Measurements from ENCODE around the gene ENC1. TPM values are rescaled to one million over a fixed set of nuclear protein-coding genes. Genes with fewer than 3 reads are reported as not detected.

Gene ENC1
- total RNA-seq, 1 experiment from 2014 or later: 38.8 TPM

GRCh38 chr5:74616236-74617146 lies 24.0 kb downstream of the ENC1 start:
- no peaks in the 10 kb centered on the region for H3K79me2 ChIP-seq (ENCODE audit: low read depth)
- H3K9me2 ChIP-seq (ENCODE audit: insufficient read depth): no peaks in the 10 kb centered on the region
- H3F3A ChIP-seq (ENCODE audit: insufficient read depth, low read depth): no peaks in the 10 kb centered on the region
- DNase-seq: peak in 1 of 2 experiments; percentile 30
- no peaks in the 10 kb centered on the region for H3K9me3 ChIP-seq (ENCODE audit: insufficient read depth, low read depth)
- CTCF ChIA-PET: no interaction called here
- no peak overlapping the region for H2AFZ ChIP-seq
- no peaks in the 10 kb centered on the region for H3K4me1 ChIP-seq (replicated peaks; ENCODE audit: insufficient read depth)
- TF ChIP-seq CTCF (conservative IDR thresholded peaks at IDR 0.05): no peak
- TF ChIP-seq EZH2 (IDR thresholded peaks at IDR 0.05; ENCODE audit: low read depth): no peak
- BruUV-seq (replicated peaks): no TSS peak
- H4K20me1 ChIP-seq (ENCODE audit: insufficient read depth): no peaks in the 10 kb centered on the region
- H3K27ac ChIP-seq: no peak overlapping the region
- POLR2A ChIA-PET (ENCODE audit: unreplicated experiment): interaction anchor here (0.6 kb wide), 2 partner anchors 10 to 104 kb away, joined by 3 to 5 read pairs; no protein-coding TSS in a partner anchor
- intact Hi-C loops (cut with micrococcal nuclease; ENCODE audit: unreplicated experiment): no loop called here
- no peaks in the 10 kb centered on the region for H3K36me3 ChIP-seq (ENCODE audit: low read depth)
- H3K4me3 ChIP-seq: no peak overlapping the region
- H3K27me3 ChIP-seq (ENCODE audit: insufficient read depth, low read depth): no peaks in the 10 kb centered on the region
- no peak overlapping the region for H3K4me2 ChIP-seq

- Histone ChIP-seq H2AFZ (no peak overlapping the region), H3K9me3 (ENCODE audit: insufficient read depth, low read depth) (no peaks in the 10 kb centered on the region), H3K79me2 (ENCODE audit: low read depth) (no peaks in the 10 kb centered on the region), H3K4me2 (no peak overlapping the region), H3F3A (ENCODE audit: insufficient read depth, low read depth) (no peaks in the 10 kb centered on the region), H3K27me3 (ENCODE audit: insufficient read depth, low read depth) (no peaks in the 10 kb centered on the region), H4K20me1 (ENCODE audit: insufficient read depth) (no peaks in the 10 kb centered on the region), H3K36me3 (ENCODE audit: low read depth) (no peaks in the 10 kb centered on the region), H3K27ac (no peak overlapping the region), H3K4me3 (no peak overlapping the region), H3K9me2 (ENCODE audit: insufficient read depth) (no peaks in the 10 kb centered on the region), H3K4me1 (replicated peaks; ENCODE audit: insufficient read depth) (no peaks in the 10 kb centered on the region)
- intact Hi-C loops (cut with micrococcal nuclease; ENCODE audit: unreplicated experiment): no loop called here
- TF ChIP-seq EZH2 (IDR thresholded peaks at IDR 0.05; ENCODE audit: low read depth) (no peak), CTCF (conservative IDR thresholded peaks at IDR 0.05) (no peak)
- CTCF ChIA-PET: interaction anchor here (0.7 kb wide), 1 partner anchor 1022 kb away, joined by 3 read pairs; no protein-coding TSS in a partner anchor
- no TSS peak for BruUV-seq (replicated peaks)
- POLR2A ChIA-PET (ENCODE audit: unreplicated experiment): no interaction called here
- DNase-seq: no peak
Observed at GRCh38 chr5:74613283-74613682, 27.2 kb downstream of the ENC1 start.

- H3K79me2 ChIP-seq (ENCODE audit: low read depth): no peaks in the 10 kb centered on the region
- CTCF ChIA-PET: no interaction called here
- H3K27ac ChIP-seq: no peak overlapping the region
- no peaks in the 10 kb centered on the region for H3K9me2 ChIP-seq (ENCODE audit: insufficient read depth)
- H2AFZ ChIP-seq: no peak overlapping the region
- no peaks in the 10 kb centered on the region for H4K20me1 ChIP-seq (ENCODE audit: insufficient read depth)
- DNase-seq: no peak
- no peak overlapping the region for H3K4me3 ChIP-seq
- no peak for TF ChIP-seq EZH2 (IDR thresholded peaks at IDR 0.05; ENCODE audit: low read depth)
- TF ChIP-seq CTCF (conservative IDR thresholded peaks at IDR 0.05): no peak
- no peak overlapping the region for H3K4me2 ChIP-seq
- BruUV-seq (replicated peaks): no TSS peak
- no peaks in the 10 kb centered on the region for H3K9me3 ChIP-seq (ENCODE audit: insufficient read depth, low read depth)
- no peaks in the 10 kb centered on the region for H3F3A ChIP-seq (ENCODE audit: insufficient read depth, low read depth)
- H3K36me3 ChIP-seq (ENCODE audit: low read depth): no peaks in the 10 kb centered on the region
- POLR2A ChIA-PET (ENCODE audit: unreplicated experiment): no interaction called here
- no peaks in the 10 kb centered on the region for H3K4me1 ChIP-seq (replicated peaks; ENCODE audit: insufficient read depth)
- H3K27me3 ChIP-seq (ENCODE audit: insufficient read depth, low read depth): no peaks in the 10 kb centered on the region
- intact Hi-C loops (cut with micrococcal nuclease; ENCODE audit: unreplicated experiment): no loop called here
Observed at GRCh38 chr5:74612045-74612444, 28.5 kb downstream of the ENC1 start.

Data from PC-9 (cell line).